Femur (tissue), 1 donor: ENCODE results near the gene SLC1A1.
"Not testable (repeated sequence)": the region's sequence is repeated elsewhere in the genome, so short reads cannot be mapped to it uniquely, and the experiment has no call there.

ENCODE experiments used
- DNase-seq: peaks from one replicate; pipeline ENCODE4 v3.0.0-alpha.2; 2017

SLC1A1 gene

GRCh38 chr9:4507306-4508130, 17.2 kb downstream of the SLC1A1 start:
- DNase-seq, result no peak

- DNase-seq, result no peak
Measured at GRCh38 chr9:4508246-4508906, 18.1 kb downstream of the SLC1A1 start.

GRCh38 chr9:4508907-4509589, 18.8 kb downstream of the SLC1A1 start:
- no peak for DNase-seq

- DNase-seq, result no peak
Measured at GRCh38 chr9:4509590-4509984, 19.3 kb downstream of the SLC1A1 start.

- no peak for DNase-seq
Measured at GRCh38 chr9:4510546-4511322, 20.5 kb downstream of the SLC1A1 start.

- no peak for DNase-seq
Measured at GRCh38 chr9:4514252-4515128, 24.2 kb downstream of the SLC1A1 start.

- DNase-seq, result no peak
Measured at GRCh38 chr9:4515958-4516375, 25.7 kb downstream of the SLC1A1 start.

GRCh38 chr9:4517274-4517673, 27.0 kb downstream of the SLC1A1 start:
- no peak for DNase-seq

- no peak for DNase-seq
Measured at GRCh38 chr9:4519604-4520003, 29.3 kb downstream of the SLC1A1 start.

GRCh38 chr9:4520055-4520454, 29.8 kb downstream of the SLC1A1 start:
- DNase-seq, result no peak

GRCh38 chr9:4530375-4530774, 40.1 kb downstream of the SLC1A1 start:
- DNase-seq, result no peak

- DNase-seq, result not testable (repeated sequence)
Measured at GRCh38 chr9:4530831-4531230, 40.6 kb downstream of the SLC1A1 start.

GRCh38 chr9:4531355-4531754, 41.1 kb downstream of the SLC1A1 start:
- DNase-seq, result not testable (repeated sequence)

GRCh38 chr9:4533881-4534280, 43.6 kb downstream of the SLC1A1 start:
- DNase-seq, result not testable (repeated sequence)

GRCh38 chr9:4536196-4536595, 45.9 kb downstream of the SLC1A1 start:
- not testable (repeated sequence) for DNase-seq

- no peak for DNase-seq
Measured at GRCh38 chr9:4537581-4537980, 47.3 kb downstream of the SLC1A1 start.

GRCh38 chr9:4538107-4538506, 47.8 kb downstream of the SLC1A1 start:
- DNase-seq, result no peak

GRCh38 chr9:4538621-4539020, 48.4 kb downstream of the SLC1A1 start:
- DNase-seq, result no peak

GRCh38 chr9:4540425-4540824, 50.2 kb downstream of the SLC1A1 start:
- no peak for DNase-seq

GRCh38 chr9:4541281-4541680, 51.0 kb downstream of the SLC1A1 start:
- no peak for DNase-seq

GRCh38 chr9:4541856-4542255, 51.6 kb downstream of the SLC1A1 start:
- no peak for DNase-seq

- not testable (repeated sequence) for DNase-seq
Measured at GRCh38 chr9:4544714-4545113, 54.4 kb downstream of the SLC1A1 start.
